Stimulated activated CD4-positive, alpha-beta T cell treated with anti-CD3 and anti-CD28 coated beads, TNF-alpha, amount 100 ng/mL, for 1 hour (primary cell): ENCODE data around the gene AOC2.
A peak's percentile ranks its signal among the peaks of the same experiment; 100 is the strongest.
"Not testable (repeated sequence)": the region's sequence is repeated elsewhere in the genome, so short reads cannot be mapped to it uniquely, and the experiment has no call there.

Experiments
- DNase-seq, 3 donors: peaks; one replicate each; pipeline ENCODE4 v3.0.0-alpha.2; 2020; ENCODE audit warnings: low read depth in 3 of 3, low spot score in 1 of 3

Gene AOC2

DNA sequence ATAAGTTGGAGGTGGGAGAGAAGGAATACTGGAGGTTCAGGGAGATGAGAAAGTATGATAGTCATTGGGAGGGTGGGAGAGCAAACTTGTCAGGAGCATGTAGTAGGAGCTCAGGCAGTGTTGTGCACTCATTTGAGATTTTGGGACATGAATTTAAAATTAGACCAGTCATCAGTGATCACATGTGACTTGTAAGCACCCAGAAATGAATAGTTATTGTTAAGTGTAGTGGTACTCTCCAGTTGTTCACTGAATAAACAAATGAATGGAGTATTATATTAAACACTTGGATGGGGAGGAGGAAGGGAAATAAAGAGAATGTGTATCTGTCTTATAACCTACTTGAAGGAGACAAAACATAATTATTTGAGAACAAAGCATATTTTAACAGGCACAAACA lies 13.4 kb upstream of the AOC2 start:
- DNase-seq: no peak

DNA sequence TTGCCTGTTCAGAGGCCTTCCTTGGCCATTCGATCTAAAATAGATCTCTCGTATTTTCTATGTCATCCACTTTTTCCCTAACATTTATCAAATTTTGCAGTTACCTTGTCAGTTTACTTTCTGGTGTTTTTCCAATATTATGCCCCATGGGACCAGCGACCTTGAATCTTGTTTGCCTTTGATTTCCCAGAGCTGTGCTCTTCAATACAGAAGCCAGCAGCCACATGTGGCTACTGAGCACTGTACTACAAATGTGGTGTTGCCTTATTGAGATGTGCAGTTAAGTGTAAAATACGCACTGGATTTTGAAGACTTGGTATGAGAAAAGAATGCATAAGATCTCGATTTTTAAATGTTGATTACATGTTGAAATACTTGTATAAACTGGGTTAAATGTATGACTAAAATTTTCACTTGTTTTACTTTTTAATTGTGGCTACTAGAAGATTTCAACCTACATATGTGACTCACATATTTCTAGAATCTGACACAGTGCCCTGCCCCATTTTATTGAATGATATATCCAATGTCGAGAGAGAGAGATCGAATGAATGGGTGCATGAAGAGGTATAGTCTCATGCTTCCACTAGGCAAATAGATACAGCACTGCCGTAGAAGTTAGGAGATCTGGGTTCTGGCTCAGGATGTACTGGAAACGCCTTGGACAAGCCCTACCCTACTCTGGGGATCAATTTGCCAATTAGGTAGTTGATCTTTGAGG lies 12.0 kb upstream of the AOC2 start:
- DNase-seq: no peak

DNA sequence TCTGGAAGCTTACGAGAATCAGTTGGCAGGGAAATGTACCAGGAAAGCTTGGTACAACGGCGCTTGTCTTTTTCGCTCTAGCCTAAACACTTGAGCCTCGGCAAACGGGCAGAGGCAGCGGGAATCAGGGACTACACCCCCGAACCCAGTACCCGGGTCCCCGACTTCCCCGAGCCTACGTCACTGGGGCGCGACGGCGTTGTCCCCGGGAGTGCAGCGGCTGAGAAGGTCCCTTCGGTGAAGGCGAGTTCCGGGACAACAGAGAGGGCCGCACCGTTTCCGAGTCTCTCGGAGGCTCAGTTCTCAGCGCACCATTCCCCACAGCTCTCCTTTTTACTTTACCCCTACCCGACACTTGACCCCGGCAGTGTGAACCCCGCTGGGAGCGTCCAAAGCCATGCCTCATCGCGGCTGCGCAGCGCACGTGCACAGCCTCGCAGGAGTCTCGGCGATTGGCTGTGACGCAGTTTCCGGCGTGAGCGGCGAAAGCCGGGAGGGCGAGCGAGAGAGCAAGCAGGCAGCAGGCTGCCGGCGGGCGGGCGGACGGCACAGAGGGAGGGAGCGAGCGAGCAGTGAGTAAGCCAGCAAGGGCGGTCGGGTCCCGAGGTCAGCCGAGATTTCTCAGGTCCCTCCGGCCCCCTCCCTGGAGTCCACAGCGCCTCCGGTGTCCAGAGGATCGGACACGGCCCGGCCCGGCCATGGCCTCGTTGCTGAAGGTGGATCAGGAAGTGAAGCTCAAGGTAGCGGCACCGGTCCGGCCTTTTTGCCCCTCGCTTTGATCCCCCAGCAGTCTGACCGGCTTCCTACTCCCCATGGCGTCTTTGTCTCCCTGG lies 11.2 kb upstream of the AOC2 start, which contains the start of gene PSME3:
Gene PSME3, plus strand, starts transcription at position 464 of the 833 bp plus-strand sequence. Its CDS starts 235 bp downstream, at position 699.
- peak; percentile 69 to 81 (median 74) for DNase-seq

DNA sequence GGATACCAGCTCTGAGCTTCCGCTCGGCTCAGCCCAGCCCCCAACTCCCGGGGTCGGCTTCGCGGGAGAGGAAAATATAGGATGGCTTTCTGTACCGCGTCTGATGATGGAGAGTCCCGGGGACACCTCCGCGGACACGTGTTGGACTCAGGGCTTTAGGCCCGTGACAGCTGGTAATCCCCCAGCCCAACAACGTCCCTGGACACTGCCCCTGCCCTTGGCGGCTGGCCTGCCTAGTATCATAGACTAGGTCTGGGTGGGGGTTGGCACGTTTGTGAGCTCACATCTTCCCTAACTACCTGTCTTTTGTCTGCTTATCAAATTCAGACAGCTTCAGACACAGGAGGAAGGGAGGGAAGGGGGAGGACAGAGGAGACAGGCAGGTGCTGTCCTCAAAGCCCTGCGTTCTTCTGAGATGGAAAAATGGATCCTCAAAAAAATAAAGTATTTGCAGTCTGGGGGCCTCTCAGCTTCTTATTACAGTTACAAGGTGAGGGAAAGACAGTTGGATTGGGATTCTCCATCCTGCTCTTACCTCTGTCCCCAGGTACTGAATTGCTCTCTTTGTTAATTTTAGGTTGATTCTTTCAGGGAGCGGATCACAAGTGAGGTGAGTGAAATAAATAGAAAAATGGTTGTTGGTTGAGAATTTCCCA lies 10.5 kb upstream of the AOC2 start:
- no peak for DNase-seq

DNA sequence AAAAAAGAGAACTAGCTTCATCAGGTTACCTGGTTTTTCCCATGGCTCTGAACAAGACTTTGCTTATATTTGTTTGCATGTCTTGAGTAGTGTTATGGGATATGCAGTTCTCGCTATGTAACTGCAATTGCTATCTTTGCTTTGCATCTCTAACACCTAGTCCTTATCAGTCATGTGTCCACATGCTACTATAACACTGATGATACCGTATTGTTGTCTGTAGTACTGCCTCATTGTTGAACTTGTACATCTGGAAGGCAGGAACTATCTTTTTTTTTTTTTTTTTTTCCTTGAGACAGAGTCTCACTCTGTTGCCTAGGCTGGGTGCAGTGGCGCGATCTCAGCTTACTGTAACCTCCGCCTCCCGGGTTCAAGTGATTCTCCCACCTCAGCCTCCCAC lies 8.6 kb upstream of the AOC2 start:
- DNase-seq: no peak

DNA sequence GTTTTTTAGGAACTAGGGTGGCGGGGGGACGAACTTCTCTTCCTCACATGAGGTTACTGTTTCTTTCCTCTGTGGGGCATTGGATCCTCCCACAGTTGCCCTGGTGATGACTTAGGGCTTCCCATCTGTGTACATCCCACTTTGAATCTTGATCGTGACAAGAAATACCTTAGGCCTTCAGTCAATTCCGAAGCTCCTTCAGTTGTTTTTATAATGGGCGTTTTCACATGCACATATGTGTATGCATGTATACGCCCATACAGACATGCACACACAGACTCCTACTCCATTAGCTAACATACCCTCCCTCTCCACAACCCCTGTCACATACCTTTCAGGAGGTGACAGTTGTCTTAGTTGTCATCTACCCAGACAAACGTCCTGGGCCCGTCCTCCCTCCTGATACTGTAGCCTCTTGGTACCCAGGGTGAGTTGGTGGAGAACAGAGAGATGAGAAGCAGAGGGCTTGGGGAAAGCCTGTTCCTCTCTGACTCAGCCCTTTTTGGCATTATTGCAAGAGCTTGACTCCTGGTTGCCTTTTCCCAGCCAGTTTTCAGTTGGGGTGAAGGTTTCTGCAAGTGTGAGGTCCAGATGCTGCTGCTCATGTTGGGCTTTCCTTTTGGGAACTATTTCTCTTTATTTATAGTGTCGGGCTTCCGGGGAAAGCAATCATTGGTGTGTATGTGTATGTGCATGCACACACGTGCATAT lies 2.2 kb upstream of the AOC2 start:
- no peak for DNase-seq

DNA sequence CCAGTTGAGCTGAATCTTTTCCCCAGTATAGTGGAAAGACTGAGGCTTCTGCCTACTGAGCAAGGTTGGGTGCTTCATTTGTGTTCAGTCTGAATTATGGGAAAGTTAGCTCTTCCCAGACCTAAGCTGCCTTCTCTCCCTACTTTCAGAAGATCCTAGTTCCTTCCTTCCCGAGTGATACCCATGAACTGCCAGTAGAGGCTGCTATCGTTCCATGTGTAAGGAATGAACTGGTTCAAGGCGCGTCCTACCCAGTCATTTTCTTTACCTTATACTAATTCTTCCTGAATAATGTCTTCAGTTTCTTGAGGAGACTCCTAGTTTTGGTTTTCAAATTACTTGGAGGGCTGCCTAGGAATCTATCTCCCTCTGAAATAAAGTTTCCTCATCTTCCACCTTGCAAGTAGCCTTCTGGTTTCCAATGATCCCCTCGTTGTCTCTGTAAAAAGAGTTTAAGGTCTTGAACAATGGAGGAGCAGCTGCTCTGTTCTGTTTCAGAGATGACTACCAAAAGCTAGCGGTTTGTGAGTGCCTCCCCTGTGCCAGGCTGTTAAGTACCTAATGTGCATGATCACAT lies 934 bp upstream of the AOC2 start:
- DNase-seq: no peak

DNA sequence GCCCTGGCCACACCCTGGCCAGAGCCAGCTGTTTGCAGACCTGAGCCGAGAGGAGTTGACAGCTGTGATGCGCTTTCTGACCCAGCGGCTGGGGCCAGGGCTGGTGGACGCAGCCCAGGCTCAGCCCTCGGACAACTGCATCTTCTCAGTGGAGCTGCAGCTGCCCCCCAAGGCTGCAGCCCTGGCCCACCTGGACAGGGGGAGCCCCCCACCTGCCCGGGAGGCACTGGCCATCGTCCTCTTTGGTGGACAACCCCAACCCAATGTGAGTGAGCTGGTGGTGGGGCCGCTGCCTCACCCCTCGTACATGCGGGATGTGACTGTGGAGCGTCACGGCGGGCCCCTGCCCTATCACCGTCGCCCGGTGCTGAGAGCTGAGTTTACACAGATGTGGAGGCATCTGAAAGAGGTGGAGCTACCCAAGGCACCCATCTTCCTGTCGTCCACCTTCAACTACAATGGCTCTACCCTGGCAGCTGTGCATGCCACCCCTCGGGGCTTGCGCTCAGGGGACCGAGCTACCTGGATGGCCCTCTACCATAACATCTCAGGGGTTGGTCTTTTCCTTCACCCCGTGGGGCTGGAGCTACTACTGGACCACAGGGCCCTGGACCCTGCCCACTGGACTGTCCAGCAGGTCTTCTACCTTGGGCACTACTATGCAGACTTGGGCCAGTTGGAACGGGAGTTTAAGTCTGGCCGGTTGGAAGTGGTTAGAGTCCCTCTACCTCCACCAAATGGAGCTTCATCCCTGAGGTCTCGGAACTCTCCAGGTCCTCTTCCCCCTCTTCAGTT lies 578 bp downstream of the AOC2 start:
- DNase-seq: no peak

DNA sequence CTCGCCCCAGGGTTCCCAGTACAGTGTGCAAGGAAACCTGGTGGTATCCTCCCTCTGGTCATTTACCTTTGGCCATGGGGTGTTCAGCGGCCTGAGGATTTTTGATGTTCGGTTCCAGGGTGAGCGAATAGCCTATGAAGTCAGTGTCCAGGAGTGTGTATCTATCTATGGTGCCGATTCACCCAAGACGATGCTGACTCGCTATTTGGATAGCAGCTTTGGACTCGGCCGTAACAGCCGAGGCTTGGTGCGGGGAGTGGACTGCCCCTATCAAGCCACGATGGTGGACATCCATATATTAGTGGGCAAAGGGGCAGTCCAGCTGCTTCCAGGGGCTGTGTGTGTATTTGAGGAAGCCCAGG lies 1.2 kb downstream of the AOC2 start:
- DNase-seq: no peak

DNA sequence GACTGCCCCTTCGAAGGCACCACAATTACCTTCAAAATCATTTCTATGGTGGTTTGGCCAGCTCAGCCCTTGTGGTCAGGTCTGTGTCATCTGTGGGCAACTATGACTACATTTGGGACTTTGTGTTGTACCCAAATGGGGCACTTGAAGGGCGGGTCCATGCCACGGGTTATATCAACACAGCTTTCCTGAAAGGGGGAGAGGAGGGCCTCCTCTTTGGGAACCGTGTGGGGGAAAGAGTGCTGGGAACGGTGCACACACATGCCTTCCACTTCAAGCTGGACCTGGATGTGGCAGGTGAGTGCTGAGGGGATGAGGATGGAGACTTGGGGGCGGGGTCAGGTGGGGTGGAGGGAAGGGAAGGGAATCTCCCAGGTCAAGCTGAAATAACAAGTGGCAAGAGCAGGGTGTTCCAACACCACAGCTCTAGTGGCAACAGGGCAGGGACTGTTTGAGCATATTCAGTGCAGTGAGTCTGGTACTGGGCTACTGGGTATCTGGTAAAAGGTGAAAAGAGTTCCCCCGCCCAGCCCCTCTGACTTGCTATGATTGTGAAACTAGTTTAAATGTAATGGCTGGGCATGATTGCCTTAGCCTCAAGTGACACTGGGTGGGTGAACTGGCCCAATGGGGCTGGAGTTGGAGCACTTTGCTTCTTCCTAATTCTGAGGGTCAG lies 1.7 kb downstream of the AOC2 start:
- DNase-seq: no peak

DNA sequence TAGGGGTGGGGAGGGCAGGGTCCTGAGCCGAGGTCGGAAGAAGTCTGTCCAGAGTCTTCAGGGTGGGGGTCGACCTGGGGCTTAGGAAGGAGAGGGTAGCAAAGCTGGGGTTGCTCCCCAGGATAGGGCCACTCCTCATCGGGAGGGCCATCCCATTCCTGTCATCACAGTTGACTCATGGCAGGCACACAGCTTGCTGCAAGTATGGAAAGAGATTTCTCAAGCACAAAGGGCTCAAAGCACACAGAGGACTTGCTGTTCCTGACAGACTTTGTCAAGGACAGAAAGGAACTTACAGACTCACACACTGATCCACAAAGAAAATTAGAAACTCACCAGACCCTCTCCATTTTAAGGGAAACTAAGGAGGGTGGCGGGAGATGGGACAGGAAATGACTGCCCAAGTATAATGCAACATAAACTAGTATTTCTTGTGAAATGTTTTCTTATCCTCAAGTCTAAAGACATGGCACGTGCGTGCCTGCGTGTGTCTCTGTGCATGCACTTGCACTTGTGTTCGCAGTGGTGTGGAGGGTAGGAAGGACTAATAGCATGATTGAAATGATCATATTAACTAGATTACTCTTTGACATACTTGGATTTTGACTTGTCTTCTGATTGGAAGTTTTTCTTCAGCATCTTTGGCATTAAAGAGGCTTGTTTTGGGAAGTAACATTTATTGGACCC lies 2.4 kb downstream of the AOC2 start:
- DNase-seq: no peak

DNA sequence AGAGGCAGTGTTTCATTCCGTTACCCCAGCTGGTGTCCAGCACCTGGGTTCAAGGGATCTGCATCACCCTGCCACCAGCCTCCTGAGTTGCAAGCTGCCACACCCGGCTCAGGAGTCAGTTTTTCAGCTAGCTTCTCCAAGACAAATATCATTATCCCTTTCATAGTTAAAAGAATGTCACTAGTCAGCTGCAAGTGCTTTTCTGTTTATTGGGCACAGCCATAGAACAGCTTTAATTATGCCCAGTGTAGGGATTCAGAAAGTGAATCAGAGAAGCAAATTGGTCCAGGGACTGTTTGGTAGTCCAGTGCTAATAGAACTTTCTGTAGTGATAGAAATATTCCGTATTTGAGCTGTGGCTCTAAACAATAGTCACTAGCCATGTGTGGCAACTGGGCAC lies 3.7 kb downstream of the AOC2 start:
- DNase-seq: no peak

DNA sequence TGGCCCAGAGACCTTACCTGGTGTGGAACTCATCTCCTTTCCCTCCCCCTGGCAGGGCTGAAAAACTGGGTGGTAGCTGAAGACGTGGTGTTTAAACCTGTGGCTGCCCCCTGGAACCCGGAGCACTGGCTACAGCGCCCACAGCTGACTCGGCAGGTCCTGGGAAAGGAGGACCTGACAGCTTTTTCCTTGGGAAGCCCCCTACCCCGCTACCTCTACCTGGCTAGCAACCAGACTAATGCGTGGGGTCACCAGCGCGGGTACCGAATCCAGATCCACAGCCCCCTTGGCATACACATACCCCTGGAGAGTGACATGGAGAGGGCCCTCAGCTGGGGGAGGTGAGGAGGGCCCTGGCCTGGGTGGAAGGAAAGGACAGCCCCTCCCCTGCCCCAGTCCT lies 4.7 kb downstream of the AOC2 start:
- no peak for DNase-seq

DNA sequence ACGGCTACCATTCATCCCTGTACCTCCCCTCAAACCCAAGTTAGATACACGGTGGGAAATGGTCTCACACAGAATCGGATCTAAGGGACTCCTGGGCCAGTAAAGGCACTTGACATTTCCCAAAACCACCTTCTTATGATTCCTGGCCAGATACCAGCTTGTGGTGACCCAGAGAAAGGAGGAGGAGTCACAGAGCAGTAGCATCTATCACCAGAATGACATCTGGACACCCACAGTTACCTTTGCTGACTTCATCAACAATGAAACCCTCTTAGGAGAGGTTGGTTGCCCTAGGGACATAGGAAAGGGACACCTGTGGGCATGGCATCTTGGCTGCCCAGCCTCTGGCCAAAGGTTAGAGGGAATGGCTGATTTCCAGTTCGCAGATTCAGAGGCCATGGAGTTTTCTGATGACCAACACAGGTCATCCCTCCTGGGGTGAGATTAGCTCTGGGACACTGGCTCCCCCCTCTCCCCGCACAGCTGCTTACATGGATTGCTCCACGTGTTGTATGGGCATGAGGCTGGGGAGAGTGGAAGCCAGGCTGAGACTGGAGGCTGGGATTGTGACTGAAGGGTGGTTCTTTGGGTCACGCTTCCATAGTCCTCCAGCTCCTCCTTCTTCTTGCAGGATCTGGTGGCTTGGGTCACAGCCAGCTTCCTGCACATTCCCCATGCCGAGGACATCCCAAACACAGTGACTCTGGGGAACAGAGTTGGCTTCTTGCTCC lies 5.2 kb downstream of the AOC2 start:
- DNase-seq: no peak

DNA sequence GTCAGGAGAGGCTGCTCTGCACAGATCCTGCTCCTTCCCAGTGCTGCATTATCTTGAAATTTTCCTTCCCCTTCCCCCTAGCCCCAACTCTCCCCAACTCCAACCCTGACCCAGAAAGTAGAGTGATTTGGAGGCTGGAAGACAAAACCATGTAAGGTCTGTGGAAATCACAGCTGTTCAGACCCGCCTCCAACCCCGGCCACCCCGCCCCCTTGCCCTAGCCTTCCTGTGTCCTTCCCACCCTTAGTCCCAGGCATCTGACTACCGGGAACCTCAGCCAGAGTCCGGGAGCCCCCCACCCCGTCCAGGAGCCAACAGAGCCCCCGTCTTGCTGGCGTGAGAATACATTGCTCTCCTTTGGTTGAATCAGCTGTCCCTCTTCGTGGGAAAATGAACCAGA lies 6.6 kb downstream of the AOC2 start, which contains the start of gene AOC3:
Gene AOC3, plus strand, starts transcription at position 246 of the 400 bp plus-strand sequence. Its CDS starts 145 bp downstream, at position 391.
- DNase-seq: no peak

DNA sequence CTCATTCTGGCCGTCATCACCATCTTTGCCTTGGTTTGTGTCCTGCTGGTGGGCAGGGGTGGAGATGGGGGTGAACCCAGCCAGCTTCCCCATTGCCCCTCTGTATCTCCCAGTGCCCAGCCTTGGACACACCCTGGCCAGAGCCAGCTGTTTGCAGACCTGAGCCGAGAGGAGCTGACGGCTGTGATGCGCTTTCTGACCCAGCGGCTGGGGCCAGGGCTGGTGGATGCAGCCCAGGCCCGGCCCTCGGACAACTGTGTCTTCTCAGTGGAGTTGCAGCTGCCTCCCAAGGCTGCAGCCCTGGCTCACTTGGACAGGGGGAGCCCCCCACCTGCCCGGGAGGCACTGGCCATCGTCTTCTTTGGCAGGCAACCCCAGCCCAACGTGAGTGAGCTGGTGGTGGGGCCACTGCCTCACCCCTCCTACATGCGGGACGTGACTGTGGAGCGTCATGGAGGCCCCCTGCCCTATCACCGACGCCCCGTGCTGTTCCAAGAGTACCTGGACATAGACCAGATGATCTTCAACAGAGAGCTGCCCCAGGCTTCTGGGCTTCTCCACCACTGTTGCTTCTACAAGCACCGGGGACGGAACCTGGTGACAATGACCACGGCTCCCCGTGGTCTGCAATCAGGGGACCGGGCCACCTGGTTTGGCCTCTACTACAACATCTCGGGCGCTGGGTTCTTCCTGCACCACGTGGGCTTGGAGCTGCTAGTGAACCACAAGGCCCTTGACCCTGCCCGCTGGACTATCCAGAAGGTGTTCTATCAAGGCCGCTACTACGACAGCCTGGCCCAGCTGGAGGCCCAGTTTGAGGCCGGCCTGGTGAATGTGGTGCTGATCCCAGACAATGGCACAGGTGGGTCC lies 7.2 kb downstream of the AOC2 start:
- DNase-seq: not testable (repeated sequence)

DNA sequence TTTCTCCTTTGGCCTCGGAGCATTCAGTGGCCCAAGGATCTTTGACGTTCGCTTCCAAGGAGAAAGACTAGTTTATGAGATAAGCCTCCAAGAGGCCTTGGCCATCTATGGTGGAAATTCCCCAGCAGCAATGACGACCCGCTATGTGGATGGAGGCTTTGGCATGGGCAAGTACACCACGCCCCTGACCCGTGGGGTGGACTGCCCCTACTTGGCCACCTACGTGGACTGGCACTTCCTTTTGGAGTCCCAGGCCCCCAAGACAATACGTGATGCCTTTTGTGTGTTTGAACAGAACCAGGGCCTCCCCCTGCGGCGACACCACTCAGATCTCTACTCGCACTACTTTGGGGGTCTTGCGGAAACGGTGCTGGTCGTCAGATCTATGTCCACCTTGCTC lies 8.0 kb downstream of the AOC2 start:
- DNase-seq: no peak
